Gastroesophageal sphincter (tissue), 3 donors: ENCODE data around the gene S1PR2.

ENCODE experiments used
- EP300 ChIP-seq: sonication (generic); formaldehyde crosslinking; IDR thresholded peaks from one replicate; pipeline ENCODE4 v1.6.1; 2017; ENCODE audit warnings: antibody characterized with exemption, mild to moderate bottlenecking
- POLR2A ChIP-seq, 2 donors: fragments of 450-650 bp; IDR thresholded peaks; one replicate each; pipeline ENCODE4 v1.6.1; 2017; ENCODE audit warnings: antibody characterized with exemption in 2 of 2, mild to moderate bottlenecking in 2 of 2, moderate library complexity in 1 of 2
- POLR2AphosphoS5 ChIP-seq: sonication (generic); formaldehyde crosslinking; IDR thresholded peaks from one replicate; pipeline ENCODE4 v1.6.1; 2017; ENCODE audit warnings: antibody characterized with exemption
- TF ChIP-seq, protein P1 (sequence below), 4 experiments: fragments of 200-600 bp in 2 of 4; fragments of 450-650 bp in 2 of 4; sonication (generic) in 1 of 4; IDR thresholded peaks; one replicate each; pipeline ENCODE4 v1.5.1; 2017 to 2019; ENCODE audit warnings: antibody characterized with exemption in 4 of 4, mild to moderate bottlenecking in 2 of 4, moderate library complexity in 2 of 4

DNA sequence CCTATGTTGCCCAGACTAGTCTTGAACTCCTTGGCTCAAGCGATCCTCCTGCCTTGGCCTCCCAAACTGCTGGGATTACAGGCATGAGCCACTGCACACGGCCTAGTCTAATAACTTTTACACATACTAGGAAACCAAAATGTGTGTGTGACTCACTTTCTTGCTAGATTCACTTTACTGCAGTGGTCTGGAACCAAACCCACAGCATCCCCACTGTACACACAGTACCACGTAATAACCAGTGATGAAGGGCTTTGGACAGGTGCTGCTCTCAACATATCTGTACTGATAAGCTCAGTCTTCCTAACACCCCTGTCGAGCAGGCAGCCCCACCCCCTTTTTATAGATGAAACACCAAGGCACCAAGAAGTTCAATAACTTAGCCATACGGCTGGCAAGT, 41.5 kb downstream of the S1PR2 start:
- TF ChIP-seq, protein P1, sequence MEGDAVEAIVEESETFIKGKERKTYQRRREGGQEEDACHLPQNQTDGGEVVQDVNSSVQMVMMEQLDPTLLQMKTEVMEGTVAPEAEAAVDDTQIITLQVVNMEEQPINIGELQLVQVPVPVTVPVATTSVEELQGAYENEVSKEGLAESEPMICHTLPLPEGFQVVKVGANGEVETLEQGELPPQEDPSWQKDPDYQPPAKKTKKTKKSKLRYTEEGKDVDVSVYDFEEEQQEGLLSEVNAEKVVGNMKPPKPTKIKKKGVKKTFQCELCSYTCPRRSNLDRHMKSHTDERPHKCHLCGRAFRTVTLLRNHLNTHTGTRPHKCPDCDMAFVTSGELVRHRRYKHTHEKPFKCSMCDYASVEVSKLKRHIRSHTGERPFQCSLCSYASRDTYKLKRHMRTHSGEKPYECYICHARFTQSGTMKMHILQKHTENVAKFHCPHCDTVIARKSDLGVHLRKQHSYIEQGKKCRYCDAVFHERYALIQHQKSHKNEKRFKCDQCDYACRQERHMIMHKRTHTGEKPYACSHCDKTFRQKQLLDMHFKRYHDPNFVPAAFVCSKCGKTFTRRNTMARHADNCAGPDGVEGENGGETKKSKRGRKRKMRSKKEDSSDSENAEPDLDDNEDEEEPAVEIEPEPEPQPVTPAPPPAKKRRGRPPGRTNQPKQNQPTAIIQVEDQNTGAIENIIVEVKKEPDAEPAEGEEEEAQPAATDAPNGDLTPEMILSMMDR (IDR thresholded peaks at IDR 0.05): no peak
- TF ChIP-seq POLR2A (IDR thresholded peaks at IDR 0.05): no peak
- TF ChIP-seq POLR2AphosphoS5: no peak
- no peak for TF ChIP-seq EP300
